ENCODE results near the gene HS3ST3B1. TPM values are rescaled to one million over a fixed set of nuclear protein-coding genes. Genes with fewer than 3 reads are reported as not detected.

HS3ST3B1 gene
- total RNA-seq, 2 donors from 2014 or later = 2.7 to 4.8 TPM

DNA sequence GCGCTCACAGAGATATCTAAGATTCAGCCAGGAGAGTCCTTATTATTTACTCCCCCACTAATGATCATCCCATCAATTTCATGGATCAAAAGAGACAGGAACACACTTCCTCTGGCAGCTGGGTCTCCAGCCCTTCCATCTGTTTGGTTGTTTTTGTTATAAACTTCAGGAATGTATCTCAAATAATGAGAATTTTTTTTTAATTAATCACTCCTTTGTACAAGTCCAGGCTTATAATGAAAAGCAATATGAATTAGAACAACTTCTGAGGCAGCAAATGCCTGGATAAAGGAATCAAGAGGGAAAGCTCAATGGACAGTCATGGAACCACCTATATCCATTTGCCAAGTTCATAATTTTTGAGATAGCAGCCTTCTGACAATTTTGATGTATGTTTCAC lies 73.4 kb downstream of the HS3ST3B1 start:
- H3K4me3 ChIP-seq = no peak overlapping the region
- ATAC-seq (ENCODE audit: insufficient number of reproducible peaks, low FRiP score, low read depth) = no peak
- no peaks in the 10 kb centered on the region for H3K36me3 ChIP-seq
- DNase-seq (ENCODE audit: low spot score) = no peak
- H3K27ac ChIP-seq = no peak overlapping the region
- H3K9me3 ChIP-seq = no peaks in the 10 kb centered on the region
- H3K27me3 ChIP-seq (replicated peaks; ENCODE audit: insufficient read depth) = no peaks in the 10 kb centered on the region
- TF ChIP-seq, protein P1, sequence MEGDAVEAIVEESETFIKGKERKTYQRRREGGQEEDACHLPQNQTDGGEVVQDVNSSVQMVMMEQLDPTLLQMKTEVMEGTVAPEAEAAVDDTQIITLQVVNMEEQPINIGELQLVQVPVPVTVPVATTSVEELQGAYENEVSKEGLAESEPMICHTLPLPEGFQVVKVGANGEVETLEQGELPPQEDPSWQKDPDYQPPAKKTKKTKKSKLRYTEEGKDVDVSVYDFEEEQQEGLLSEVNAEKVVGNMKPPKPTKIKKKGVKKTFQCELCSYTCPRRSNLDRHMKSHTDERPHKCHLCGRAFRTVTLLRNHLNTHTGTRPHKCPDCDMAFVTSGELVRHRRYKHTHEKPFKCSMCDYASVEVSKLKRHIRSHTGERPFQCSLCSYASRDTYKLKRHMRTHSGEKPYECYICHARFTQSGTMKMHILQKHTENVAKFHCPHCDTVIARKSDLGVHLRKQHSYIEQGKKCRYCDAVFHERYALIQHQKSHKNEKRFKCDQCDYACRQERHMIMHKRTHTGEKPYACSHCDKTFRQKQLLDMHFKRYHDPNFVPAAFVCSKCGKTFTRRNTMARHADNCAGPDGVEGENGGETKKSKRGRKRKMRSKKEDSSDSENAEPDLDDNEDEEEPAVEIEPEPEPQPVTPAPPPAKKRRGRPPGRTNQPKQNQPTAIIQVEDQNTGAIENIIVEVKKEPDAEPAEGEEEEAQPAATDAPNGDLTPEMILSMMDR (IDR thresholded peaks at IDR 0.05) = no peak
- no peaks in the 10 kb centered on the region for H3K4me1 ChIP-seq (ENCODE audit: control insufficient read depth in 1 of 2, low read depth in 2 of 2)

DNA sequence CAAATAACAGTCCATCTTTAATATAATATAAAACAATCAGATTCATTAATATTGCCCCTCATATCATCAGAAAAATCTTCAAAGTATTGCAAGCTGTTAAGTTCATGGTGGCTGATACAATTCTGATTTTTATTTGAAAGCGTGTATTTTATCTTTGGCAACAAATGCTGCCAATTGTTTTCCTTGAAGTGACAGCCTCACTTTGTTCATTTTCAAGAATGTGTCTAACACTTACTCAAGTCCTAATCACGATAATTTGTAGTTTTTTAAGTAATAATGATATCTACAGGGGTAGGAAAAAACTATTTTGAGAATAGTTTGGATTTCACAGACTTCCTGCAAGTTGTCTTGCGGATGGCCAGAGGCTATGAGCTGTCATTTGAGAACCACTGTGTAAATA lies 75.8 kb downstream of the HS3ST3B1 start:
- Histone ChIP-seq H3K27ac (no peak overlapping the region), H3K4me3 (no peak overlapping the region), H3K4me1 (ENCODE audit: control insufficient read depth in 1 of 2, low read depth in 2 of 2) (no peaks in the 10 kb centered on the region), H3K27me3 (replicated peaks; ENCODE audit: insufficient read depth) (no peaks in the 10 kb centered on the region), H3K9me3 (no peaks in the 10 kb centered on the region), H3K36me3 (no peaks in the 10 kb centered on the region)
- TF ChIP-seq, protein P1 (IDR thresholded peaks at IDR 0.05) = no peak
- DNase-seq (ENCODE audit: low spot score) = no peak
- ATAC-seq (ENCODE audit: insufficient number of reproducible peaks, low FRiP score, low read depth) = no peak

DNA sequence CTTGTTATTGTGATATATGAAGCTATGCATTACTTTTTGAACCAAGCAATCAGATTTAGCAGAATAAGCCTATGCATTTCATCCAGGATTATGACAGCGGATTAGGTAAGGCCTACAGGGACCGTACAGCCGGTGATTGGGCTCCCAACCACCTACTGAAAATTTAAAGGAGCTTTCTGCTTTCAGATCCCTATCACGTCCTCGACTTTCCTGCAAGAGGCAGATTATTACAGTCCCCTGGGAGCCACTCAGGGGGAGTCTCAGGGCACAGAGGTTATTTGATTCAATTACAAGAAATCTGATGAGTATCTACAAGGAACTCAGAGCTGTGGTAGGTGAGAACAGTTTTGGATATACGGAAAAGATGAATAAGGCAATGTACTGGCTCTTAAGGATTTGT lies 80.7 kb downstream of the HS3ST3B1 start:
- DNase-seq (ENCODE audit: low spot score) (no peak), ATAC-seq (ENCODE audit: insufficient number of reproducible peaks, low FRiP score, low read depth) (no peak)
- TF ChIP-seq, protein P1 (IDR thresholded peaks at IDR 0.05) = no peak
- no peaks in the 10 kb centered on the region for H3K27me3 ChIP-seq (replicated peaks; ENCODE audit: insufficient read depth)
- no peaks in the 10 kb centered on the region for H3K36me3 ChIP-seq
- H3K4me3 ChIP-seq = no peak overlapping the region
- no peak overlapping the region for H3K27ac ChIP-seq
- no peaks in the 10 kb centered on the region for H3K4me1 ChIP-seq (ENCODE audit: control insufficient read depth in 1 of 2, low read depth in 2 of 2)
- H3K9me3 ChIP-seq = no peaks in the 10 kb centered on the region

DNA sequence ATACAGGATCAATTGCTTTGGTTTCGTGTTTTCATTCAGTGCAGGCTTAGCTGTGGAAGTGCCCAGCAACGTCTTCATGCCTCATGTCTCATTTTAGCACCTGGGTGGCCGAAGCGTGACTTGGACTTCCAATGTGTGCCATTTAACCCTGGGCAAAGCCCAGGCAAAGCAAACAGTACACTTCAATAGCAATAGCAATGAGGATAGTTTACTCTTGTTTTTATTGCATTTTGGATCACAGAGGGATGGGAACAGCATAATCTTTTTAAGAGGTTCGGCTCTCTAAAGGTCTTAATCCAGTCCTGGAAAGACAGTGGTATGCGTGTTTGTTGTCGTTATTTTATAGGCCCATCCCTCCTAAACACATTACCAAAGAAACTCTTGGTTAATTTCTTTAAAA lies 86.2 kb downstream of the HS3ST3B1 start:
- H3K4me1 ChIP-seq (ENCODE audit: control insufficient read depth in 1 of 2, low read depth in 2 of 2) = no peaks in the 10 kb centered on the region
- no peaks in the 10 kb centered on the region for H3K9me3 ChIP-seq
- H3K27me3 ChIP-seq (replicated peaks; ENCODE audit: insufficient read depth) = no peaks in the 10 kb centered on the region
- ATAC-seq (ENCODE audit: insufficient number of reproducible peaks, low FRiP score, low read depth) (no peak), DNase-seq (ENCODE audit: low spot score) (no peak)
- no peaks in the 10 kb centered on the region for H3K36me3 ChIP-seq
- no peak overlapping the region for H3K4me3 ChIP-seq
- TF ChIP-seq, protein P1 (IDR thresholded peaks at IDR 0.05) = no peak
- no peak overlapping the region for H3K27ac ChIP-seq

DNA sequence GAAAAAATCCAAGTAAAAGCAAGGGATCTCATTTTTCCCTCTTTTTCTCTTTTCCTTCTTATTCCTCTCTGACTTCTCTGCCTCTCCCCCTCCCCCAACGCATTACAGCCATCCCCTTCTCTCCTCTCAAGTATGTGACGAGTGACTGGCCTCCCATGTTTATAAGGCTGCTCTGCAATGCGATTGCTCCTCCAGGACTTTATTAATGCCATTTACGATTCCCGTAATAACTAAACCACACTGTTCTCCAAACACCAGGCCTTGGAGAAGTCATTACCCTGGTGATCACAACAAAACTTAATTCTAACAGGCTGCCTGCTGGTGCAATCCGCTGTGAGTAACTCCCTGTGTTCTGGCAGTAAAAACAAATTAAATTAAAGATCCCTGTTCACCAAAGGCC lies 88.8 kb downstream of the HS3ST3B1 start:
- ATAC-seq (ENCODE audit: insufficient number of reproducible peaks, low FRiP score, low read depth) (no peak), DNase-seq (ENCODE audit: low spot score) (no peak)
- Histone ChIP-seq H3K27me3 (replicated peaks; ENCODE audit: insufficient read depth) (no peaks in the 10 kb centered on the region), H3K27ac (no peak overlapping the region), H3K36me3 (no peaks in the 10 kb centered on the region), H3K4me1 (ENCODE audit: control insufficient read depth in 1 of 2, low read depth in 2 of 2) (no peaks in the 10 kb centered on the region), H3K9me3 (no peaks in the 10 kb centered on the region), H3K4me3 (no peak overlapping the region)
- TF ChIP-seq, protein P1 (IDR thresholded peaks at IDR 0.05) = no peak
